Measurements from ENCODE around the gene APBA3. TPM values are rescaled to one million over a fixed set of nuclear protein-coding genes. Genes with fewer than 3 reads are reported as not detected.
"Not testable (repeated sequence)": the region's sequence is repeated elsewhere in the genome, so short reads cannot be mapped to it uniquely, and the experiment has no call there.

Gene APBA3
- total and polyA plus RNA-seq, 2 experiments from 2014 or later, result 34.3 to 49.4 TPM

- peak; percentile 99 for DNase-seq (ENCODE audit: low read depth in 1 of 2, low spot score in 1 of 2)
- peak within 1 kb of the TSS; percentile 95 for H3K27ac ChIP-seq
- peaks cover 3% of the 10 kb centered on the region for H3K27me3 ChIP-seq
- TF ChIP-seq, protein P1, sequence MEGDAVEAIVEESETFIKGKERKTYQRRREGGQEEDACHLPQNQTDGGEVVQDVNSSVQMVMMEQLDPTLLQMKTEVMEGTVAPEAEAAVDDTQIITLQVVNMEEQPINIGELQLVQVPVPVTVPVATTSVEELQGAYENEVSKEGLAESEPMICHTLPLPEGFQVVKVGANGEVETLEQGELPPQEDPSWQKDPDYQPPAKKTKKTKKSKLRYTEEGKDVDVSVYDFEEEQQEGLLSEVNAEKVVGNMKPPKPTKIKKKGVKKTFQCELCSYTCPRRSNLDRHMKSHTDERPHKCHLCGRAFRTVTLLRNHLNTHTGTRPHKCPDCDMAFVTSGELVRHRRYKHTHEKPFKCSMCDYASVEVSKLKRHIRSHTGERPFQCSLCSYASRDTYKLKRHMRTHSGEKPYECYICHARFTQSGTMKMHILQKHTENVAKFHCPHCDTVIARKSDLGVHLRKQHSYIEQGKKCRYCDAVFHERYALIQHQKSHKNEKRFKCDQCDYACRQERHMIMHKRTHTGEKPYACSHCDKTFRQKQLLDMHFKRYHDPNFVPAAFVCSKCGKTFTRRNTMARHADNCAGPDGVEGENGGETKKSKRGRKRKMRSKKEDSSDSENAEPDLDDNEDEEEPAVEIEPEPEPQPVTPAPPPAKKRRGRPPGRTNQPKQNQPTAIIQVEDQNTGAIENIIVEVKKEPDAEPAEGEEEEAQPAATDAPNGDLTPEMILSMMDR (IDR thresholded peaks at IDR 0.05; ENCODE audit: low read depth, low read length), result no peak
- no peaks in the 10 kb centered on the region for H3K4me1 ChIP-seq (ENCODE audit: low read depth)
- H3K4me3 ChIP-seq, result peak within 1 kb of the TSS; percentile 87
- no peaks in the 10 kb centered on the region for H3K36me3 ChIP-seq
- no peaks in the 10 kb centered on the region for H3K9me3 ChIP-seq (ENCODE audit: low read depth)
Measured at GRCh38 chr19:3762501-3763459, 1.3 kb upstream of the APBA3 start, which contains the start of gene MRPL54. TSS of gene MRPL54 (plus strand) at chr19:3762682. CDS start at chr19:3762701, 19 bp downstream.

DNA sequence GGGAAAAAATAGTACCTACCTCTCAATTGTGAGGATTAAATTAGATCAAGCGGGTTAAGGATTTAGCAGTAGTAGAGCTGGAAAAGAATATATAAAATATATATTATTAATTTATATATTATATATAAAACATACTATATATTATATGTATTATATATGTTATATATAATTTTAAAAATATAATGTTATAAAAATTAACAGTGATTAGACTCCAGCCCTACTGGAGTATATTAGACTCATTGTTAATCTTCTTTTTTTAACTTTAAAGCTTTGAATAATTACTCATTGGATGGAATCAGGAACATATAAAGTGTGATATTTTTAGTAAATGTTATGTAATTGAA, 610 bp upstream of the APBA3 start:
- peak overlapping the region; percentile 95 for H3K27ac ChIP-seq
- DNase-seq (ENCODE audit: low read depth in 1 of 2, low spot score in 1 of 2), result no peak

DNA sequence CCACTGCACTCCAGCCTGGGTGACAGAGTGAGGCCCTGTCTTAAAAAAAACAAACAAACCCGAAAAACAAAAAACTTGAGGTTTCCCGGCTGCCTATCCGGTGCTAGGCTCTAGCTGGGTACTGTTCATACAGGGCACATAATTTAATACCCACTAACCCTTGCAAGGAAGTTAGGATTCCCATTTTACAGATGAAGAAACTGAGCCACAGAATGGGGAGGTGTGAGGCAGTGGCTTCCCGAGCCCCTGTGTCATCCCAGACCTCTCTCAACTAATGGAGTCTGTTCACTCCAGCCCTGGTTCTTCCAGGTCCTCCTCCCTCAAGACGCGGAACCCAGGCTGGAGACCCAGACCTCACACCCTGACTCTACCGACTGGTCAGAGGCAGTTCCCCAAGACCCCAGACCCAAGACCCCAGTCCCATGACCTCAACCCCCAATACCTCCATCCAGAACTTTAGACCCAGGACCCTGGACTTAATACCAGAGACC, 576 bp downstream of the APBA3 start:
- Histone ChIP-seq H3K9me3 (ENCODE audit: low read depth) (no peaks in the 10 kb centered on the region), H3K27me3 (peaks cover 3% of the 10 kb centered on the region), H3K4me3 (peak overlapping the region; percentile 87), H3K4me1 (ENCODE audit: low read depth) (no peaks in the 10 kb centered on the region), H3K36me3 (no peaks in the 10 kb centered on the region), H3K27ac (no peak overlapping the region)
- peak in 1 of 2 donors; percentile 19 for DNase-seq (ENCODE audit: low read depth in 1 of 2, low spot score in 1 of 2)
- TF ChIP-seq, protein P1 (IDR thresholded peaks at IDR 0.05; ENCODE audit: low read depth, low read length), result no peak

More for the DNA sequence above, 610 bp upstream of the APBA3 start:
- TF ChIP-seq, protein P1 (IDR thresholded peaks at IDR 0.05; ENCODE audit: low read depth, low read length), result no peak
- Histone ChIP-seq H3K4me3 (peak overlapping the region; percentile 74), H3K4me1 (ENCODE audit: low read depth) (no peaks in the 10 kb centered on the region), H3K27me3 (peaks cover 3% of the 10 kb centered on the region), H3K36me3 (no peaks in the 10 kb centered on the region), H3K9me3 (ENCODE audit: low read depth) (no peaks in the 10 kb centered on the region)

GRCh38 chr19:3759482-3760254, 1.8 kb downstream of the APBA3 start:
- no peaks in the 10 kb centered on the region for H3K9me3 ChIP-seq (ENCODE audit: low read depth)
- no peak for DNase-seq (ENCODE audit: low read depth in 1 of 2, low spot score in 1 of 2)
- TF ChIP-seq, protein P1 (IDR thresholded peaks at IDR 0.05; ENCODE audit: low read depth, low read length), result no peak
- H3K4me1 ChIP-seq (ENCODE audit: low read depth), result no peaks in the 10 kb centered on the region
- H3K36me3 ChIP-seq, result no peaks in the 10 kb centered on the region
- H3K4me3 ChIP-seq, result no peak overlapping the region
- H3K27ac ChIP-seq, result no peak overlapping the region
- peaks cover 3% of the 10 kb centered on the region for H3K27me3 ChIP-seq

GRCh38 chr19:3758297-3758696, 3.2 kb downstream of the APBA3 start:
- H3K9me3 ChIP-seq (ENCODE audit: low read depth); H3K27me3 ChIP-seq; DNase-seq (ENCODE audit: low read depth in 1 of 2, low spot score in 1 of 2); H3K36me3 ChIP-seq; H3K4me1 ChIP-seq (ENCODE audit: low read depth); H3K4me3 ChIP-seq; H3K27ac ChIP-seq: not testable (repeated sequence)

DNA sequence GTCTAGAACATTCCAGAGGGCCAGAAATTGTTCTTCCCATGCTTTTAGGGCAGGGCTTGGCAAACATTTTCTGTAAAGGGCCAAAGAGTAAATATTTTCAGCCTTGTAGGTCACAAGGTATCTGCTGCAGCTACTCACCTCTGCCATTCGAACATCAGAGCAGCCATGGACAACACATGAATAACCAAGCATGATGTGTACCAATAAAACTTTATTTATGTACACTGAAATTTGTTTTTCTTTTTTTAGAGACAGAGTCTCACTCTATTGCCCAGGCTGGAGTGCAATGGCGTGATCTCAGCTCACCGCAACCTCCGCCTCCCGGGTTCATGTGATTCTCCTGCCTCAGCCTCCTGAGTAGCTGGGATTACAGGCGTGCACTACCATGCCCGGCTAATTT, 3.8 kb downstream of the APBA3 start:
- not testable (repeated sequence) for H3K27ac ChIP-seq; H3K4me3 ChIP-seq; H3K36me3 ChIP-seq; H3K4me1 ChIP-seq (ENCODE audit: low read depth); H3K27me3 ChIP-seq; H3K9me3 ChIP-seq (ENCODE audit: low read depth); DNase-seq (ENCODE audit: low read depth in 1 of 2, low spot score in 1 of 2)

Measured in cardiac muscle cell (in vitro differentiated cells and primary cell).